ENCODE measurements around the gene ZBTB34.

DNA sequence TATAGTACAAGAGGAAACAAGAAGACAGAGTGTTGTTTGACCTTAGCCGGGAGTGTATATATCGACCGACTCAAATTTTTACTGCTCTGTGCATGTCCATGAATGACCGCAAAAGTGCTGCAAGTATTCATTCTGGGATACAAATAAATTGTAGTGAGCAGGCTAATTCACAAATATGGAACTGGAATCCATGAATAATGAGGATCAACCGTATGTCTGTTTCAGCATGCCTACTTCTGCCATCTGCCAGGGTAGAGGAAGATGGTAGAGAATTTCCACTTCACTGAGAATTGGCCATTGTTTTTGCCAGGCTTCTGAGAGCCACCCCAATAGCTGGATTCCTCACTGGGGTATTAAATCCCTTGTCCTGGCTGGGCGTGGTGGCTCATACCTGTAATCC lies 45.7 kb downstream of the ZBTB34 start:
- TF ChIP-seq, protein P1, sequence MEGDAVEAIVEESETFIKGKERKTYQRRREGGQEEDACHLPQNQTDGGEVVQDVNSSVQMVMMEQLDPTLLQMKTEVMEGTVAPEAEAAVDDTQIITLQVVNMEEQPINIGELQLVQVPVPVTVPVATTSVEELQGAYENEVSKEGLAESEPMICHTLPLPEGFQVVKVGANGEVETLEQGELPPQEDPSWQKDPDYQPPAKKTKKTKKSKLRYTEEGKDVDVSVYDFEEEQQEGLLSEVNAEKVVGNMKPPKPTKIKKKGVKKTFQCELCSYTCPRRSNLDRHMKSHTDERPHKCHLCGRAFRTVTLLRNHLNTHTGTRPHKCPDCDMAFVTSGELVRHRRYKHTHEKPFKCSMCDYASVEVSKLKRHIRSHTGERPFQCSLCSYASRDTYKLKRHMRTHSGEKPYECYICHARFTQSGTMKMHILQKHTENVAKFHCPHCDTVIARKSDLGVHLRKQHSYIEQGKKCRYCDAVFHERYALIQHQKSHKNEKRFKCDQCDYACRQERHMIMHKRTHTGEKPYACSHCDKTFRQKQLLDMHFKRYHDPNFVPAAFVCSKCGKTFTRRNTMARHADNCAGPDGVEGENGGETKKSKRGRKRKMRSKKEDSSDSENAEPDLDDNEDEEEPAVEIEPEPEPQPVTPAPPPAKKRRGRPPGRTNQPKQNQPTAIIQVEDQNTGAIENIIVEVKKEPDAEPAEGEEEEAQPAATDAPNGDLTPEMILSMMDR (IDR thresholded peaks at IDR 0.05), result no peak
- no peak for TF ChIP-seq EP300 (IDR thresholded peaks at IDR 0.05)
- no peak for TF ChIP-seq POLR2A (IDR thresholded peaks at IDR 0.05)
- no peak for TF ChIP-seq POLR2AphosphoS5 (IDR thresholded peaks at IDR 0.05)
